Measurements from ENCODE around the gene MOXD1. TPM values are rescaled to one million over a fixed set of nuclear protein-coding genes. Genes with fewer than 3 reads are reported as not detected.
"Not testable (repeated sequence)": the region's sequence is repeated elsewhere in the genome, so short reads cannot be mapped to it uniquely, and the experiment has no call there.

Gene MOXD1
- total RNA-seq, 4 donors from 2014 or later: 1.3 to 2.7 (median 2.0) TPM

DNA sequence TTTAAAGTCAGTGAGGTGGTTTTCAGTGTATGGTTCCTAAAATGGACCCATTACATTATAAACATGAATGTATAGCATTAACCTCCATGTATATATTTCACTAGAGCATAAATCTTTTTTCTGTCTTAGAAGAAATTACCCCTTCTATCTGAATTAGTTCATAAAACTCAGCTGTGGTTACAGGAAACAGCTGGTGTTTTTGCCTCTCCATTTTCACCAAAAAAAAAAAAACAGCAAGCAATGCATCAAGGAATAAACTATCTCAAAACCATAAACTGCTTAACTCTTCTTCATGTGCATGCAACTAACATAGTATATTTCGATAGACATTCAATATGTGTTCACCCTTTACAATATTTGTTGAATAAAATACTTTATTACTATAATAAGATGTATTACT is 40.2 kb downstream of the MOXD1 start:
- no peak for TF ChIP-seq CTCF (IDR thresholded peaks at IDR 0.05)
- DNase-seq (ENCODE audit: low spot score) (no peak), ATAC-seq (ENCODE audit: low FRiP score) (no peak)

GRCh38 chr6:132359886-132360285 is 41.4 kb downstream of the MOXD1 start:
- no peak for TF ChIP-seq CTCF (IDR thresholded peaks at IDR 0.05)
- no peak for DNase-seq (ENCODE audit: low spot score)

GRCh38 chr6:132357120-132357519 is 44.2 kb downstream of the MOXD1 start:
- DNase-seq (ENCODE audit: low spot score): no peak
- TF ChIP-seq CTCF (IDR thresholded peaks at IDR 0.05): no peak
- no peak for ATAC-seq (ENCODE audit: low FRiP score)

More at GRCh38 chr6:132359886-132360285, 41.4 kb downstream of the MOXD1 start:
- ATAC-seq (ENCODE audit: low FRiP score): no peak

- ATAC-seq (ENCODE audit: low FRiP score) (no peak), DNase-seq (ENCODE audit: low spot score) (no peak)
- TF ChIP-seq CTCF (IDR thresholded peaks at IDR 0.05): no peak
These were observed 46.6 kb downstream of the MOXD1 start for GRCh38 chr6:132354517-132355167.

GRCh38 chr6:132351986-132352385 is 49.3 kb downstream of the MOXD1 start:
- not testable (repeated sequence) for ATAC-seq (ENCODE audit: low FRiP score); DNase-seq (ENCODE audit: low spot score)

DNA sequence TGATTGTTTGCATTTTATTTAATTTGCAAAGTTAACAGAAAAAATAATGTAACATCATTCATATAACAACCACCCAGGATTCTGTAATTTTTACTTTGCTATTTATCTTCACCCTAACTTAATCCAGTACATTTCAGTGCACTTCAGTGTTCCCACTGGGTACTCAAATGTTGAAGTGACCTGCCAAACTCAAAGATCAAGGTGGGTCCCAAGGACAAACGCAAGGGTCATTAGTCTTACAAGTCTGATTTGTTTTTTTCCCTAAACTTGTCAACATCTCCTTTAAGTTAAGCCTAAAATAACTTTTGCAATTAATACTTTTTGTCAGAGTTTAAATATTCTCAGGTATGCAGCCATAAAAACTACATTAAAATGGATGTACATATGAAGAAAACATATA is 53.0 kb downstream of the MOXD1 start:
- no peak for TF ChIP-seq CTCF (IDR thresholded peaks at IDR 0.05)
- DNase-seq (ENCODE audit: low spot score) (no peak), ATAC-seq (ENCODE audit: low FRiP score) (no peak)

- DNase-seq (ENCODE audit: low spot score): no peak
- TF ChIP-seq CTCF (IDR thresholded peaks at IDR 0.05): no peak
- ATAC-seq (ENCODE audit: low FRiP score): no peak
These were observed 56.5 kb downstream of the MOXD1 start for GRCh38 chr6:132344811-132345210.
